ENCODE results near the gene CCDC149. TPM values are rescaled to one million over a fixed set of nuclear protein-coding genes. Genes with fewer than 3 reads are reported as not detected.

Gene CCDC149
- total and polyA plus RNA-seq, 2 of the 4 experiments (the other 2 are of a cell fraction): 6.7 to 7.0 TPM

DNA sequence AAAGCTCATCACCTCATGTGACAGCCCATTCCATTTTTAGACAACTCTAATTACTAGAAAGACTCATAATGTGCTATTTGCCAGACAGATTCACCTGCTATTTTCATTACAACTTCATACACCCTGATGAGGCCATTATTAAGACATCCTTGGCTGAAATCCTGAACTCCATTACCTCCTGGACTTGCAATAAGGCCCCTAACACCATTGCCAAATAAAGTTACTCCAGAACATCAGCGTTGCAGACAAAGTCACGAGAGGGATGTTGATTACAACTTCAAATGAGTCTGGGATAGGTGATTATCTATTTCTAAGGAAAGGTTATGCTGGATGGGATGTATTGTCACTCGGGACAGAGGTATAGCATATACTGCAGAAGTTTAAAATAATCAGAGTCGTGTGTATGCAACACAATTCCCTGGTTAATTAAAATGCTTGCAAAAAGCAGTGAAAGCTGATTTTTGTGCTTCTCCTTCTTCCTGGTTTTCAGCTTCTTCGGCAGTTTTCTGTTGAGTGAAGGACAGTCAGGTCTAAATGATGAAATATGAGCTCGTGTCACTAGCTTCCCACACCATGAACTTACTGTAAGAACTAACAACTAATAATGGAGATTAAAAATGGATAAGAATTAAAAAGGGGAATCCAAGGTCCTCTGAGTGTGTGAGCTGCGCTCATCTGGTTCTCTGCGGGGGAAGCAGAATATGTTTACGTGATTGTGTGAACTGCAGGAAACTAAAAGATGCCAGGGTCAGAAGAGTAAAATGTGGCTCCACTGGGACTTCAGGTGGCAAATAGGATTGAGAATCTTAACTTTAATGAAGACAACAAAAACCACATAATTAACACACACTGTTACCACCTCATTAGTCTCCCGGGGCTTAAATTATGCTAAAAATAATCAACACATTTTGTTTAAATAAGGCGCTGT lies 135.0 kb downstream of the CCDC149 start:
- H3K23ac ChIP-seq (ENCODE audit: low read depth, low read length): peak overlapping the region; percentile 42; the same call in 1 of the 2 replicates
- no CpG with 5 or more reads among the region's 11 CpGs for WGBS, 2 experiments (ENCODE audit: extremely low coverage in 2 of 2, insufficient read length in 1 of 2)
- ChIA-PET CTCF (no interaction called here), POLR2A (ENCODE audit: unreplicated experiment) (no interaction called here)
- peak overlapping the region; percentile 30; the same call in 1 of the 3 replicates for H2BK15ac ChIP-seq (ENCODE audit: low read depth, low read length)
- peak overlapping the region; percentile 54; the same call in 1 of the 2 replicates for H2BK20ac ChIP-seq (ENCODE audit: low read depth, low read length)
- H4K20me1 ChIP-seq (ENCODE audit: insufficient read depth, low read length): no peaks in the 10 kb centered on the region
- intact Hi-C loops (cut with micrococcal nuclease) (loop anchor here (2.0 to 5.0 kb wide), 3 partner anchors 13 to 195 kb away; partner anchors contain the start of gene DHX15), in situ Hi-C loops (cut with MboI; ENCODE audit: low sequenced_read_pairs) (no loop called here), dilution Hi-C loops (cut with HindIII; ENCODE audit: low sequenced_read_pairs, unreplicated experiment) (no loop called here)
- peaks cover 18% of the 10 kb centered on the region for H3K4me1 ChIP-seq (ENCODE audit: control insufficient read depth, insufficient read depth, low read length)
- no peaks in the 10 kb centered on the region for H3K9me3 ChIP-seq (ENCODE audit: control insufficient read depth, insufficient read depth, low read length)
- H4K8ac ChIP-seq (ENCODE audit: low read depth in 2 of 2, low read length in 2 of 2): peak overlapping the region; percentile 23 to 67; a peak in 2 of 4 replicates
- H2AK5ac ChIP-seq (ENCODE audit: low read depth, low read length): peak overlapping the region; percentile 20
- H4K5ac ChIP-seq (ENCODE audit: low read depth, low read length): no peak overlapping the region
- H2AK9ac ChIP-seq (replicated peaks; ENCODE audit: low read depth, low read length, poor library complexity): no peak overlapping the region
- H3K4me2 ChIP-seq (ENCODE audit: low read depth, low read length): peak overlapping the region; percentile 15
- no peaks in the 10 kb centered on the region for H3K79me1 ChIP-seq (ENCODE audit: low read depth in 1 of 2, low read length in 2 of 2)
- peak overlapping the region; percentile 67 for H2BK120ac ChIP-seq (ENCODE audit: low read depth, low read length)
- no peak overlapping the region; the same call in 1 of the 2 replicates for H3K9ac ChIP-seq (ENCODE audit: low read depth, low read length)
- no peak overlapping the region for H2AFZ ChIP-seq (replicated peaks; ENCODE audit: low read length, poor library complexity)
- H3K14ac ChIP-seq (replicated peaks; ENCODE audit: low read depth, low read length): peak overlapping the region; percentile 74
- H4K91ac ChIP-seq (ENCODE audit: insufficient read depth, low read depth, low read length): peak overlapping the region; percentile 21; the same call in 1 of the 2 replicates
- H3K27me3 ChIP-seq (ENCODE audit: control insufficient read depth, insufficient read depth, low read length): no peaks in the 10 kb centered on the region
- H3K9me1 ChIP-seq (ENCODE audit: insufficient read depth, low read length): peaks cover 6% of the 10 kb centered on the region
- ATAC-seq (ENCODE audit: low read depth): peak; percentile 46
- peak overlapping the region; percentile 57; the same call in 1 of the 2 replicates for H3K4ac ChIP-seq (ENCODE audit: low read depth, low read length)
- peak overlapping the region; percentile 37 for H2BK5ac ChIP-seq (ENCODE audit: low read depth, low read length, poor library complexity, severe bottlenecking)
- TF ChIP-seq FOS (IDR thresholded peaks at IDR 0.05; ENCODE audit: low read depth, low read length) (no peak), SMC3 (IDR thresholded peaks at IDR 0.05; ENCODE audit: low read depth, low read length) (no peak), CEBPB (IDR thresholded peaks at IDR 0.05; ENCODE audit: low read depth, low read length) (no peak), RAD21 (IDR thresholded peaks at IDR 0.05; ENCODE audit: low read length) (no peak), MAZ (IDR thresholded peaks at IDR 0.05; ENCODE audit: borderline replicate concordance, low read depth, low read length) (no peak), MAFK (IDR thresholded peaks at IDR 0.05; ENCODE audit: low read depth, low read length) (no peak), MXI1 (IDR thresholded peaks at IDR 0.05; ENCODE audit: borderline replicate concordance, low read depth, low read length) (no peak), BHLHE40 (IDR thresholded peaks at IDR 0.05; ENCODE audit: low read depth, low read length) (no peak)
- TF ChIP-seq, protein P1, sequence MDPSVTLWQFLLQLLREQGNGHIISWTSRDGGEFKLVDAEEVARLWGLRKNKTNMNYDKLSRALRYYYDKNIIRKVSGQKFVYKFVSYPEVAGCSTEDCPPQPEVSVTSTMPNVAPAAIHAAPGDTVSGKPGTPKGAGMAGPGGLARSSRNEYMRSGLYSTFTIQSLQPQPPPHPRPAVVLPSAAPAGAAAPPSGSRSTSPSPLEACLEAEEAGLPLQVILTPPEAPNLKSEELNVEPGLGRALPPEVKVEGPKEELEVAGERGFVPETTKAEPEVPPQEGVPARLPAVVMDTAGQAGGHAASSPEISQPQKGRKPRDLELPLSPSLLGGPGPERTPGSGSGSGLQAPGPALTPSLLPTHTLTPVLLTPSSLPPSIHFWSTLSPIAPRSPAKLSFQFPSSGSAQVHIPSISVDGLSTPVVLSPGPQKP (IDR thresholded peaks at IDR 0.05; ENCODE audit: borderline replicate concordance, low read depth, low read length): no peak
- BruUV-seq (replicated peaks): no TSS peak
- peak overlapping the region; percentile 72 for H3K27ac ChIP-seq (ENCODE audit: insufficient read depth, low read length)
- no peak overlapping the region for H3K4me3 ChIP-seq (ENCODE audit: insufficient read depth, low read depth, low read length)
- H3K18ac ChIP-seq (ENCODE audit: low read depth, low read length): peak overlapping the region; percentile 66
- peak; percentile 65 for DNase-seq
- no peaks in the 10 kb centered on the region for H3K36me3 ChIP-seq (ENCODE audit: control insufficient read depth, insufficient read depth, low read length)
- H3K56ac ChIP-seq (ENCODE audit: extremely low read depth, insufficient read depth, low read length): no peak overlapping the region

Measured in IMR-90 (cell line).